ENCODE data around the gene UBL4A. TPM values are rescaled to one million over a fixed set of nuclear protein-coding genes. Genes with fewer than 3 reads are reported as not detected.

UBL4A gene
- polyA plus RNA-seq, 1 donor (not counting 4 experiments of a cell fraction or from before 2014, with no cell fraction given), result 15.2 TPM

DNA sequence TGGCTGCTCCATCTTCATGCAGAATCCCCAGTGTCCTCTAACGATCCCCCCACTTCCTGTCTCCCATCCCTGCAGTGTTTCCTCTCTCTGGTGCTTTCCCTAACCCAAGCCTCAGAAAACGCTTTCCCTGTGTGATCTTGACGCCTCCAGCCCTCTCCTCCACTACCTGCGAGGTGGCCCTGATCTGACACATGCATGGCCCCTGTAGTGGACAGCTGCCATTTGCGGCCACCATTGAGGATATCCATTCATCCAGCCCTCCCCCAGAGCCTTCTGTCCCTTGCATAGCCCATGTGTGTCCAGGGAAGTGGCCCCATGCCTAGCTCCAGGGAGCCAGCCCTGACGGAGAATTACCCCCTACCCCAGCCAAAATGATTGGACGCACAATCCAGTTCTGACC lies 3.1 kb downstream of the UBL4A start:
- Histone ChIP-seq H3K4me3 (ENCODE audit: control insufficient read depth in 2 of 3, extremely low read depth in 1 of 3, insufficient read depth in 2 of 3, low read depth in 1 of 3, low read length in 3 of 3) (no peak overlapping the region), H3K4me2 (ENCODE audit: control insufficient read depth, extremely low read depth, insufficient read depth, low read depth, low read length) (no peak overlapping the region), H3K79me2 (ENCODE audit: control insufficient read depth, insufficient read depth, low read length) (peaks cover 8% of the 10 kb centered on the region), H3K27me3 (ENCODE audit: control insufficient read depth, extremely low read depth, insufficient read depth, low read length) (no peaks in the 10 kb centered on the region), H2AFZ (ENCODE audit: control insufficient read depth, low read length) (no peak overlapping the region), H3K27ac (ENCODE audit: control insufficient read depth, insufficient read depth, low read length) (no peak overlapping the region), H4K20me1 (ENCODE audit: control insufficient read depth, extremely low read depth, insufficient read depth, low read length) (no peaks in the 10 kb centered on the region), H3K9ac (ENCODE audit: control insufficient read depth, extremely low read depth, insufficient read depth, low read length) (no peak overlapping the region), H3K9me1 (ENCODE audit: control insufficient read depth, extremely low read depth, insufficient read depth, low read length) (no peaks in the 10 kb centered on the region), H3K9me3 (ENCODE audit: control insufficient read depth, low read depth, low read length) (no peaks in the 10 kb centered on the region), H3K4me1 (ENCODE audit: control insufficient read depth, extremely low read depth, insufficient read depth, low read length) (peaks cover 6% of the 10 kb centered on the region), H3K36me3 (ENCODE audit: control insufficient read depth in 2 of 2, extremely low read depth in 1 of 2, insufficient read depth in 2 of 2, low read length in 2 of 2) (peaks cover 5 to 8% of the 10 kb centered on the region in 2 experiments)
- no peak for FAIRE-seq
- dilution Hi-C loops (cut with MboI; ENCODE audit: extremely low pct_ligation_motif_present, low sequenced_read_pairs), result no loop called here
- TF ChIP-seq, protein P1, sequence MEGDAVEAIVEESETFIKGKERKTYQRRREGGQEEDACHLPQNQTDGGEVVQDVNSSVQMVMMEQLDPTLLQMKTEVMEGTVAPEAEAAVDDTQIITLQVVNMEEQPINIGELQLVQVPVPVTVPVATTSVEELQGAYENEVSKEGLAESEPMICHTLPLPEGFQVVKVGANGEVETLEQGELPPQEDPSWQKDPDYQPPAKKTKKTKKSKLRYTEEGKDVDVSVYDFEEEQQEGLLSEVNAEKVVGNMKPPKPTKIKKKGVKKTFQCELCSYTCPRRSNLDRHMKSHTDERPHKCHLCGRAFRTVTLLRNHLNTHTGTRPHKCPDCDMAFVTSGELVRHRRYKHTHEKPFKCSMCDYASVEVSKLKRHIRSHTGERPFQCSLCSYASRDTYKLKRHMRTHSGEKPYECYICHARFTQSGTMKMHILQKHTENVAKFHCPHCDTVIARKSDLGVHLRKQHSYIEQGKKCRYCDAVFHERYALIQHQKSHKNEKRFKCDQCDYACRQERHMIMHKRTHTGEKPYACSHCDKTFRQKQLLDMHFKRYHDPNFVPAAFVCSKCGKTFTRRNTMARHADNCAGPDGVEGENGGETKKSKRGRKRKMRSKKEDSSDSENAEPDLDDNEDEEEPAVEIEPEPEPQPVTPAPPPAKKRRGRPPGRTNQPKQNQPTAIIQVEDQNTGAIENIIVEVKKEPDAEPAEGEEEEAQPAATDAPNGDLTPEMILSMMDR (optimal IDR thresholded peaks at IDR 0.05 in 1 of 3, IDR thresholded peaks at IDR 0.05 in 1 of 3, conservative IDR thresholded peaks at IDR 0.05 in 1 of 3; ENCODE audit: extremely low read depth in 1 of 3, insufficient read depth in 2 of 3, low read length in 3 of 3), result no peak
- no peak for TF ChIP-seq EZH2 (IDR thresholded peaks at IDR 0.05; ENCODE audit: low read length)
- DNase-seq (ENCODE audit: low read depth, low spot score), result no peak

- TF ChIP-seq EZH2 (IDR thresholded peaks at IDR 0.05; ENCODE audit: low read length), result no peak
- TF ChIP-seq, protein P1 (optimal IDR thresholded peaks at IDR 0.05 in 1 of 3, IDR thresholded peaks at IDR 0.05 in 1 of 3, conservative IDR thresholded peaks at IDR 0.05 in 1 of 3; ENCODE audit: extremely low read depth in 1 of 3, insufficient read depth in 2 of 3, low read length in 3 of 3), result no peak
- Histone ChIP-seq H3K4me1 (ENCODE audit: control insufficient read depth, extremely low read depth, insufficient read depth, low read length) (peaks cover 6% of the 10 kb centered on the region), H3K79me2 (ENCODE audit: control insufficient read depth, insufficient read depth, low read length) (peaks cover 8% of the 10 kb centered on the region), H3K9ac (ENCODE audit: control insufficient read depth, extremely low read depth, insufficient read depth, low read length) (no peak overlapping the region), H3K9me3 (ENCODE audit: control insufficient read depth, low read depth, low read length) (no peaks in the 10 kb centered on the region), H4K20me1 (ENCODE audit: control insufficient read depth, extremely low read depth, insufficient read depth, low read length) (no peaks in the 10 kb centered on the region), H3K4me3 (ENCODE audit: control insufficient read depth in 2 of 3, extremely low read depth in 1 of 3, insufficient read depth in 2 of 3, low read depth in 1 of 3, low read length in 3 of 3) (no peak overlapping the region), H3K9me1 (ENCODE audit: control insufficient read depth, extremely low read depth, insufficient read depth, low read length) (no peaks in the 10 kb centered on the region), H3K4me2 (ENCODE audit: control insufficient read depth, extremely low read depth, insufficient read depth, low read depth, low read length) (no peak overlapping the region), H2AFZ (ENCODE audit: control insufficient read depth, low read length) (no peak overlapping the region), H3K36me3 (ENCODE audit: control insufficient read depth in 2 of 2, extremely low read depth in 1 of 2, insufficient read depth in 2 of 2, low read length in 2 of 2) (peaks cover 5 to 8% of the 10 kb centered on the region in 2 experiments), H3K27me3 (ENCODE audit: control insufficient read depth, extremely low read depth, insufficient read depth, low read length) (no peaks in the 10 kb centered on the region), H3K27ac (ENCODE audit: control insufficient read depth, insufficient read depth, low read length) (no peak overlapping the region)
- DNase-seq (ENCODE audit: low read depth, low spot score), result no peak
- dilution Hi-C loops (cut with MboI; ENCODE audit: extremely low pct_ligation_motif_present, low sequenced_read_pairs), result no loop called here
- FAIRE-seq, result no peak
These were observed 3.6 kb downstream of the UBL4A start for GRCh38 chrX:154482786-154483185.

All from keratinocyte (primary cell).